KMS-11 (cell line): Measurements from ENCODE around the gene KRTAP19-7.

Experiments
- H2AFZ ChIP-seq: fragments of 200-600 bp; sonication (generic); 2 replicates; pipeline ENCODE4 v1.6.1; 2016; ENCODE audit warnings: antibody characterized with exemption, mixed run types, low read depth
- H3K27ac ChIP-seq: fragments of 200-600 bp; sonication (generic); 2 replicates; pipeline ENCODE4 v1.6.1; 2016; ENCODE audit warnings: mild to moderate bottlenecking, mixed run types
- H3K27me3 ChIP-seq: fragments of 200-600 bp; sonication (generic); 2 replicates; pipeline ENCODE4 v1.6.1; 2017; ENCODE audit warnings: mild to moderate bottlenecking, low read depth, mixed run types, moderate library complexity; ENCODE audit not compliant: insufficient read depth
- H3K36me3 ChIP-seq: fragments of 200-600 bp; sonication (generic); 2 replicates; pipeline ENCODE4 v1.6.1; 2017; ENCODE audit warnings: mild to moderate bottlenecking, mixed run types; ENCODE audit not compliant: insufficient read depth
- H3K4me1 ChIP-seq: fragments of 200-600 bp; sonication (generic); 2 replicates; pipeline ENCODE4 v1.6.1; 2016; ENCODE audit warnings: mild to moderate bottlenecking, low read depth, mixed run types; ENCODE audit not compliant: poor library complexity, severe bottlenecking
- H3K4me2 ChIP-seq: fragments of 200-600 bp; sonication (generic); 2 replicates; pipeline ENCODE4 v1.7.0; 2016; ENCODE audit warnings: mild to moderate bottlenecking, mixed run types
- H3K4me3 ChIP-seq: fragments of 200-600 bp; sonication (generic); IDR thresholded peaks from 2 replicates; pipeline ENCODE4 v1.6.1; 2017; ENCODE audit warnings: low read depth, low read length, mixed read lengths; ENCODE audit not compliant: insufficient read depth
- H3K79me2 ChIP-seq: fragments of 200-600 bp; sonication (generic); 2 replicates; pipeline ENCODE4 v1.6.1; 2016; ENCODE audit warnings: low read depth, mixed run types; ENCODE audit not compliant: insufficient read depth
- H3K9ac ChIP-seq: fragments of 200-600 bp; sonication (generic); 2 replicates; pipeline ENCODE4 v1.6.1; 2016; ENCODE audit warnings: mild to moderate bottlenecking, mixed run types
- H4K20me1 ChIP-seq: fragments of 200-600 bp; sonication (generic); 2 replicates; pipeline ENCODE4 v1.6.1; 2016; ENCODE audit warnings: mild to moderate bottlenecking, mixed run types; ENCODE audit not compliant: insufficient read depth
- CTCF ChIP-seq: fragments of 200-600 bp; sonication (generic); conservative IDR thresholded peaks from 2 replicates; pipeline ENCODE4 v1.6.1; 2017; ENCODE audit warnings: low read depth, mild to moderate bottlenecking, antibody characterized with exemption, low read length, moderate library complexity, mixed read lengths

Gene KRTAP19-7

DNA sequence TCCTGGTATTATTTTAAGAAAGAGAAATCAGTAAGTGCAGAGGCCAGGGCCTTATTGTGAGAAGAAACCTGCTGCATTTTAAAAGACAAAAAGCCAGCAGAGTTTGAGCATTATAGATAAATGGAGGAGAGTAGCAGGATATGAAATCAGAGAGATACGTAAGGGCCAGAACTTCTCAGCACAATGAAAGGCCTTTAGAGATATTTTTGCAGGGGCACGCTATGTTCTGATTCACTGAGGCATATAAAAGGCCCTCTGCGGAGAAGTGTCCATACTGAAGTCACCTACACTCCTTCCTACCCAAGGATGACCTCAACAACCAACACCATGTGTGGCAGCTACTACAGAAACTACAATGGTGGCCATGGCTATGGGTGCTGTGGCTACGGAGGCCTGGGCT, 31.0 kb upstream of the KRTAP19-7 start, which contains the start of gene KRTAP6-3:
KRTAP6-3 (plus strand) TSS at position 301 of the 400 bp plus-strand sequence; CDS start at position 307, 6 bp downstream.
- H3K4me1 ChIP-seq, result no peaks in the 10 kb centered on the region
- no peak within 1 kb of the TSS for H2AFZ ChIP-seq
- H3K27ac ChIP-seq, result no peak within 1 kb of the TSS
- H4K20me1 ChIP-seq, result no peaks in the 10 kb centered on the region
- no peaks in the 10 kb centered on the region for H3K27me3 ChIP-seq
- no peak for TF ChIP-seq CTCF
- no peak within 1 kb of the TSS for H3K4me2 ChIP-seq
- H3K9ac ChIP-seq, result no peak within 1 kb of the TSS
- no peaks in the 10 kb centered on the region for H3K79me2 ChIP-seq
- no peaks in the 10 kb centered on the region for H3K36me3 ChIP-seq
- no peak within 1 kb of the TSS for H3K4me3 ChIP-seq

DNA sequence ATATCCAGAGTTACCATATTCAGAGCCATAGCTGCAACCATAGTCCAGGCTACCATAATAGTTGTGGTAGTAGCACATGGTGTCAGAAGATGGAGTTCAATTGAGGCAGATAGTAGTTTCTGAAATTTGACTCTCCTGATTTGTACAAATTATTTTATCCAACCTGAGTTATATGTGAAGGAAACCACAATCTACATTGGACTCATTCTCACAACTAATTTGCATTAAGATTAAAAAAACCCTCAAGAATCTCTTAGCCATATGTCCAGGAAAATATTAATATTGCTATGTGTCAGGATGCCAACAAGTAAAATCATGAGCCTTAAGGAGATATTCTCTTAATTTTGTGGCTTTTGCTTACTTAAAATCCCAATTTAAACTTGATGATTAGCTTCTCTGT, 29.2 kb upstream of the KRTAP19-7 start, which contains the start of gene KRTAP22-2:
KRTAP22-2 (minus strand) TSS at position 101 of the 400 bp plus-strand sequence.
- no peaks in the 10 kb centered on the region for H3K36me3 ChIP-seq
- H3K4me3 ChIP-seq, result no peak within 1 kb of the TSS
- H3K27ac ChIP-seq, result no peak within 1 kb of the TSS
- no peaks in the 10 kb centered on the region for H3K27me3 ChIP-seq
- H3K4me2 ChIP-seq, result no peak within 1 kb of the TSS
- H3K4me1 ChIP-seq, result no peaks in the 10 kb centered on the region
- no peaks in the 10 kb centered on the region for H3K79me2 ChIP-seq
- no peak within 1 kb of the TSS for H3K9ac ChIP-seq
- TF ChIP-seq CTCF, result no peak
- no peaks in the 10 kb centered on the region for H4K20me1 ChIP-seq
- no peak within 1 kb of the TSS for H2AFZ ChIP-seq

DNA sequence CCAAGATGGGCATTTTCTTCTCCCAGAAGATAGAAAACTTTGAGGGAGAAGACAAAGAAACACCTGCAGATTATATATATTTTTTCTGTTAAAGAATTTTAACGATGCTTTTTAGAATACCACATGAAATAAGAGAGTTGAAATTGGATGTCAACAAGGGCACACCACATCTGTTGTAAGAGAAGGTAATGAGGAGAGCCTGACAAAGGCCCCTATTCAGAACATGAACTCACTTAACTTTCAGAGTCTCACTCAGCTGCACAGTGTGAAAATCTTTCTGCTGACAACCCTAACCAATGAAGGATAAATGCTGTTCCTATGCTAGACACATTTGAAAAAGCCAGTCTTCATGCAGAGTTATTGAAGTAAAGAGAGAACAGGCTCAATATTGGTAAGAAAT, 21.8 kb upstream of the KRTAP19-7 start:
- no peaks in the 10 kb centered on the region for H3K4me1 ChIP-seq
- H2AFZ ChIP-seq, result no peak overlapping the region
- H3K36me3 ChIP-seq, result no peaks in the 10 kb centered on the region
- H3K4me2 ChIP-seq, result no peak overlapping the region
- H4K20me1 ChIP-seq, result no peaks in the 10 kb centered on the region
- H3K4me3 ChIP-seq, result no peak overlapping the region
- H3K9ac ChIP-seq, result no peak overlapping the region
- no peaks in the 10 kb centered on the region for H3K27me3 ChIP-seq
- no peak for TF ChIP-seq CTCF
- H3K79me2 ChIP-seq, result no peaks in the 10 kb centered on the region
- no peak overlapping the region for H3K27ac ChIP-seq

GRCh38 chr21:30580132-30580531, 19.0 kb upstream of the KRTAP19-7 start:
- no peak overlapping the region for H2AFZ ChIP-seq
- H3K4me3 ChIP-seq, result no peak overlapping the region
- H4K20me1 ChIP-seq, result no peaks in the 10 kb centered on the region
- no peaks in the 10 kb centered on the region for H3K4me1 ChIP-seq
- no peak overlapping the region for H3K27ac ChIP-seq
- no peak for TF ChIP-seq CTCF
- H3K9ac ChIP-seq, result no peak overlapping the region
- H3K27me3 ChIP-seq, result no peaks in the 10 kb centered on the region
- H3K4me2 ChIP-seq, result no peak overlapping the region
- H3K79me2 ChIP-seq, result no peaks in the 10 kb centered on the region
- no peaks in the 10 kb centered on the region for H3K36me3 ChIP-seq

DNA sequence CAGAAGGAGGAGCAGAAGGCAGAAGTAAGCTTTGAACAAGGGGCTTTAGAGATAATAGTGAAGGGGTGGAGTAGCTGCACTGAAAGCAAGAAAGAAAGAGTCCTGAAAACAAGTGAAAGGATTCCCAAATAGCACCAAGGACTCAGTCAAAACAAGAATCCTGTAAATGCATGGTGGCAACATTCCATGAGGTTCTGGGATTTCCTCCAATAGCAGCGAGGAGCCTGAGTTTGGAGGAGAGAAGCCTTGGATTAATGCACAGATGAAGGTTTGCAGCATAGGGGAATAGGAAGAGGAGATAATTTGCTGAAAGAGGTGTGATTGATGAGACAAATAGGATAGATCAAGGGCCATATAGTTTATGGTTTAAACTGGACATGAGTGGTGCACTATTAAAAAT, 18.2 kb upstream of the KRTAP19-7 start:
- no peak overlapping the region for H3K9ac ChIP-seq
- no peak overlapping the region for H3K4me2 ChIP-seq
- no peak for TF ChIP-seq CTCF
- H3K4me3 ChIP-seq, result no peak overlapping the region
- no peaks in the 10 kb centered on the region for H3K36me3 ChIP-seq
- no peaks in the 10 kb centered on the region for H3K79me2 ChIP-seq
- H2AFZ ChIP-seq, result no peak overlapping the region
- no peaks in the 10 kb centered on the region for H3K27me3 ChIP-seq
- H4K20me1 ChIP-seq, result no peaks in the 10 kb centered on the region
- no peak overlapping the region for H3K27ac ChIP-seq
- no peaks in the 10 kb centered on the region for H3K4me1 ChIP-seq
